ENCODE data around the gene TBX20.

TBX20 gene, protein sequence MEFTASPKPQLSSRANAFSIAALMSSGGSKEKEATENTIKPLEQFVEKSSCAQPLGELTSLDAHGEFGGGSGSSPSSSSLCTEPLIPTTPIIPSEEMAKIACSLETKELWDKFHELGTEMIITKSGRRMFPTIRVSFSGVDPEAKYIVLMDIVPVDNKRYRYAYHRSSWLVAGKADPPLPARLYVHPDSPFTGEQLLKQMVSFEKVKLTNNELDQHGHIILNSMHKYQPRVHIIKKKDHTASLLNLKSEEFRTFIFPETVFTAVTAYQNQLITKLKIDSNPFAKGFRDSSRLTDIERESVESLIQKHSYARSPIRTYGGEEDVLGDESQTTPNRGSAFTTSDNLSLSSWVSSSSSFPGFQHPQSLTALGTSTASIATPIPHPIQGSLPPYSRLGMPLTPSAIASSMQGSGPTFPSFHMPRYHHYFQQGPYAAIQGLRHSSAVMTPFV

GRCh38 chr7:35253710-35254495 is at the start of gene TBX20:
TBX20 (minus strand) TSS chr7:35254100; CDS start chr7:35253620, 480 bp downstream.
- no peak for DNase-seq

GRCh38 chr7:35289376-35289775 is 35.5 kb upstream of the TBX20 start:
- DNase-seq: no peak

DNA sequence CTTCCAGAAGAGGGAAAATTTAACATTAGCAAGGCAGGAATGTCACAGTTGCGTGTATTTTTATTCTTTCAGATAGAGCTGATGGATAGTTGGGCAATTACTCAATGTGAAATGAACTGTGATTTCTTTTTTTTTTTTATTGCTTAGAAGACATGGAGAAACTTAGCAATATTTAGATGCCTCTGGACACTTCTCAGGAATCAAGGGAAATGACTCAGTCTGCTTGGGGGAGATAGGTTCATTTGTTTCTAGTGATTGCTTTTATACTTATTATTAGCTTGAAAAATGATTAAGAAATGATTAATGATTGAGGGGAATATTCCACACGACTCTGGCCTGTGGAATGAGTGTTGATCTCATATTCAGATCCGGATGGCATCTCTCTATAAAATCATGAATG is 33.1 kb upstream of the TBX20 start:
- DNase-seq: no peak

DNA sequence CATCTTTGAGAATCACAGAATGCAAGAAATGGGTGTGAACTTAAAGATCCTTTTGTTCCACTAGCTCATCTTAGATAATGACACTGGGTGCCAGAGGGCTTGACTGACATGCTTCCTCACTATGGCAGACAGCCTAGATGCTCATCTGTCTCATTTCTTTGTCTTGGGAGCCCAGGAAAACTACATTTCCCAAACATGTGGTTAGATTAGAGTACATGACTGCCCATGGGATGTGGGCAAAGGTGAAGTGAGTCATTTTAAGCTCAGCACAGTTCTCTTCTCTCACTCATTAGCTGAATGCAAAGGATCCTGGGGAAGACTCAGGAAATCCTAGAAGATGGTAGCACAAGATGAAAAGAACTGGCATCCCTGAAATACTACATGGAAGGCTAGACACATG is 32.5 kb upstream of the TBX20 start:
- DNase-seq: no peak

DNA sequence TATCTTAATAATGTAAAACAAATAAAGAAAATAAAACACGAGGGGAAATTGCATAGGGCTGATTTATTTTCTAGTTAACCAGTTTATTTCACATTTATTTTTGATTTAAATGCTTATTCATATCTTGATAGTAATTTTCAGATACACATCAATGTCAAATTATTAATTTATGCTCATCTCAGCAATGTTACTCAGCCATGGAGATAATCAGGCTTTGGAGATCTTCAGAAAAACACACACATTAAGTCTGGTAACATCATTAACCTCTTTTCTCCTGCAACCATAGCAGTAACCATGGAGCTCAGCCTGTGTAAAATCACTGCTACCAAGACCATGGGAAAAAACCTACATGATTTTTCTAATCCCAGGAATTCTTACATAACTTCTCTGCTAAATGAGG is 31.9 kb upstream of the TBX20 start:
- DNase-seq: no peak

DNA sequence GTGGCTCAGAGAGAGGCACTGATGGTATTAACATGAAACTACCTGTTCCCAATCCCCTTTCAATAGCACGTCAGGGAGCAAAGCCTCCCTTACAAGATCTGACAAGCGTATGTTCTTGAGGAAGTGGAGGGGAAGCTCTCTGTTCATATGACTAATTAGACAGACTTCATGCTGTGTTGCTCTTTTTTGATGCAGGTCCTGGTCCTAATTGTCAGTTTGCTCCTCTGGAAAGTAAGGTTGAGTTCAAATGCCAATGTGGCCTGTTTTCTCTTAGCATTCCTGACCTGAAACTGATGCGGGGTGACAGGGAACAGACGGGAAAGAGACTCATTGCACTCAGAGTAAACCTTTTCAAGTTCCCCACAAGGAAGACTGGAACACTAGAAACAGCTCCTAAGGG is 27.0 kb upstream of the TBX20 start:
- no peak for DNase-seq

GRCh38 chr7:35277359-35277758 is 23.5 kb upstream of the TBX20 start:
- no peak for DNase-seq

DNA sequence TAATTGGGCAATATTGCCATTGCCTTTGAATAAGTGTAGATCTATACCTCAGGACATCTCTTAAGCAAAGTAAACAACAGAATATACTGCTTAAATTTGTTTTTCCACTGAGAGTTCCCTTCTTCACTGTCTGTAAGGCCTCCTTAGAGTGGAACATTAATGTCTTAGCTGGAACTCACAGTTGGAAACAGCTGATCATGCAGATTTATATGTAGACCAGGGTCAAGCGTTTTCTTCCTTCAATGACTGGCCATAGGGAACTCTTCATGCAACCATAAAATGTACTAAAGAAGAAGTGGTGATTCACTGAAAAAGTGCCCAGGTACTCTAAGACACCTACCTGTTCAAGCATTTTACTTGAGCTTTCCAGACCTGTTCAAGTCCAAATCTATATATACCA is 18.3 kb upstream of the TBX20 start:
- DNase-seq: no peak

- DNase-seq: no peak
Measured at GRCh38 chr7:35268953-35269352, 15.1 kb upstream of the TBX20 start.

- DNase-seq: no peak
Measured at GRCh38 chr7:35267411-35267810, 13.5 kb upstream of the TBX20 start.

DNA sequence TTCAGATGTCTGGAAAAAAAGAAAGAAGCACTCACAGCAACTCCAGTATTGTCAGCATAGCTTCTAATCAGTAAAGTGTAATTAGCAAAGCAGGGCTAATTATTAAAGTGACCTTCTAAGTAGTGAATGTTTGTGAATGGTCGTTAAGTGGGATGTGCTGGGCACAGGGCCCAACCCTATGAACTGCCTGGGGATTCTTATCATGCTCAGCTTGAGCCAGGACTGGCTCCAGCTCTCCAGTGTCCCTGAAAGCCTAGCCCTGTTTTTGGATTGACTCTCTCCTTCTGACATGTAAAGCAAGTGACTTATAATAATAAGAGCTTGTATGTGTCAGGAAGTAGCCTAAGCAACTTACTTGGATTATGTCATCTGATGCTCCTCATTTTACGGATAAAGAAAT is 9.5 kb upstream of the TBX20 start:
- DNase-seq: no peak

GRCh38 chr7:35261476-35262285 is 7.8 kb upstream of the TBX20 start:
- DNase-seq: no peak

GRCh38 chr7:35261041-35261440 is 7.1 kb upstream of the TBX20 start:
- no peak for DNase-seq

- DNase-seq: no peak
Measured at GRCh38 chr7:35260246-35260645, 6.3 kb upstream of the TBX20 start.

- DNase-seq: no peak
Measured at GRCh38 chr7:35259523-35259908, 5.6 kb upstream of the TBX20 start.

DNA sequence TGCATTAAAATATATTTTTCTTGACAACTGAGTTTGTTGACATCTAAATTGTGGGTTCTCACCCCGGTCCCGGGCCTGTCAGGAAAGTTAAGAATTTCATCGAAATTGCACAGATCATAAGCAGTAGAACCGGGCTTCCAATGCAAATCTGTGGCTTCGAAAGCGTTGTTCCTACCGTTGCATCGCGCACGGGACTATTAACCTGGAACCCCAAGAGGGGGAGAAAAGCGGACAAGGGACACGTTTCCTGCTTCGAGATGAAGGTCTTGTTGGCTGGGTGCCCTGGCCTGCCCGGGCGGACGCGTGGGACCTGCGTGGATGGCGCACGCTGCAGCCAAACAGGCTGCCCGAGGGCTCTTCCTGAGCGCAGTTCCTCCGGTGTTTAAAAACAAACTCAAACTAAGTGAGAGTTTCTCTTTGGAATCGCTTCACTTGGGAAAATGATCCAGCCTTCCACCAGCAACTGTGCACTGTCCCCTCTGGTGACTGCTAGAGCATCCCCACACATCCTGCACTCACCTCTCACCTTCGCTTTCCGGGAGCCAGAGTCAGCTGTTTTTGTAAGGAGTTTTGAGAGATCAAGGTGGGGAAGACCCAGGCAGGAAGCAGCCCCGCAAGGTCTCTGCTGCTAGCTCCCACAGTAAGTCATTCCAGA is 5.1 kb upstream of the TBX20 start:
- DNase-seq: no peak

DNA sequence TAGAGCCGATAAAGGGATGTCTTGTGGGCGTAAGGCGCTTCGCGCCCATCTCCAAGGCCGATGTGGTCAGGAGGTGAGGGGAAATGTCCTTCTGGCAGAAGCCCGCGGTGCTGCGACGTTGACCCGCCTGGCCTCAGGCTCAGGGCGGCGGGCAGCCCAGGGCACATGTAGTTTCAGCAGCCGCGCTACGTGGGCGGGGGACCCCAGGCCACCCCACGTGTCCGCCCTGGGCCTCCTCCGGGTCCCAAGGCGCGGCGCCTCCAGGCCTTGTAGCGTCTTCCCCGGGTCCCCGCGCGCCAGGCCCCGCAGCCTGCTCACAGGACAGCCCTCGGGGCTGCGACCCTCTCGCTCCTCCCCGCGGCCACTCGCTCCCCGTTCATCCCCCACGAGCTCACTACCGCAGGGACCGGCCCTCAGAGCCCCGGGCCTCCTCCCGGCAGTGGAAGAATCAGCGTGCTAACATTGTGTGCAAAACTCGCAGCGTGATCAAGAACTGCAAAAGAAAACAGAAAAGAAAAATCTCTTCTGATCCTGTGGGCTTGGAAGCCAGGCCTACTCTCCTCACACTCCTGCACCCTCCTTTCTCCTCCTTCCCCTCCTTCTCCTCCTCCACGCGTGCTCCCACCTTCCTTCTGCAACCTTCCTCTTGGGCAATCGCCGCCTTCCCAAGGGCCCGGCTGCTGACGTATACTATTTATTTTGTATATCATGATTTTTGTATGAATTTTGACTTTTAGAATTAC is 4.4 kb upstream of the TBX20 start:
- DNase-seq: no peak

DNA sequence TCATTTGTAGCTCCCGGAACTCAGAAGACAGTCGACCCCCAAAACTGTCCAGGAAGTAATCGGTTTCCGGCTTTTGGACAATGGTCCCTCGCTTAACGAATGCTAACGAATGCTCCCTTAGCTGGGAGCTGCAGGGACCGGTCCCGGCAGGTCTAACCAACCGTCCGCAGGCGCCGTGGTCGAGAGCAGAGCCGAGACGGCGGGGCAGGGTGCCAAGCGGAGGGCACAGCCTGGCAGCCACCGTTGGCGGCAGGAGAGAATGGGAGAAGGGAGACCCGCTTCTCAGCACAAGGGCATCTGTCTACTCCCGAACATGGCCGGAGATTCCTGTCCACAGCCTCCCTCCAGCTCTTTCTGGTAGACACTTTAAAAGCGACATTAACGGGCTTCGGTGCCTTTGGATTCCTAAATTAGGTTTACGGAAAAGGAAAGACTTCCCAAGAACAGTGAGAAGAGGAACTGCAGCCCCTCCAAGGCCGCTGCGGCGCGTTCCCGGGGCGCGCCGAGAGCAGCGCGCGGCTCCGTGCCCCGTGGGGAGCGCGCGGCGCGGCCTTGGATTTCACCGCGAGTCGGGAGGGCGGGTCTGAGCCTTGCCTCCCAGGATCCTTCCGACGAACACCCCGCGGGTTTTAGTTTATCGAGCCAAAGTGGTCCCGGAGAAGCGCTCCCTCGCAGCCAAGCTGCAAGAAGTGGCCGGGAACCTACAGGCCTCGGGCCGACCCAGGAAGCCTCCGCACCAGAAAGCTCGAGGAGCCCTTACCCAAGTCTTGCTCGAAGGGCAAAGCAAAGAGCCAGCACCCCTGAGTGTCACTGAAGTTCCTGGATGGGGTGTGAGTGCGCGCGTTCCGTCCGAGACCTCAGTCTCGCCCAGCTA is 3.6 kb upstream of the TBX20 start:
- DNase-seq: no peak

DNA sequence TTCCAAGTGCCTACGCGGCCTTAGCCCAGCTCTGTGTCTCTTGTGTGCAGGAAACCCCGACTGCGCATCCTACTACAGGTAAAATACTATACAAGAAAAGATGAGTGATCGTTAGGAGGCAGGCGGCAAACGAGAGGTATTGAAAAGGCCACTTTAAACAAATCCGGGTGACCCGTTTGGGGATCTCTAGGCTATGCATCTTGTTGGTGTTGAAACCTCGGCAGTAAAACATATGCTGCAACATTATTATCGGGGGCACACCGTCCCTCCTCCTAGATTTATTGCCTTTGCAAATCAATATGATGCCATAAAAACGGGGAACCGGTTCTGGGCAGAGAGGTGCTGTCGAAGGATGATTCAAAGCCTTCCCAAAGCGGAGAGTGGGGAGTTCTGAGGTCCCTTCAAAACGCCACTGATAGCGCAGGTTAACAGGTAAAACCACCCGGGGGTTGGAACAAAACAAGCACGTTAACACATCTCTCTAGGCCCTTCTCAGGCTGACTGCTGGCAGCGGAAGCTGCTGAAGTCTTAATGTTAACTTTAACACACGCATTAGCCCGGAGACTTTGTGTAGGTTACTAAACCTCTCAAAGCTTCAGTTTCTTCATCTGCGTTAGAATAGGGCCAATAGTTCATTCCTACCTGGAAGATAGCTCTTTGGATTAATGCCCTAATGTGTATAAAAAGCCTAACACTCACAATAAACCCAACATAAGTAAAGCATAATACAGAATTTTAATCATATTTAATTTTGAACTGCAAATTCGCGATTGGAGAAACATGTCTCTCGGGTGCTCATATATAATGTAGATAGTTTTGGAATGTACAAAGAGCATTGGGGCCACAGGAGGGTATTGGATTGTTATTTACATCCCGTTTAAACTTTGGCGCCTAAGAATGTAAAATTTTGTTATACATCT is 2.6 kb upstream of the TBX20 start:
- DNase-seq: no peak

Data from activated gamma-delta T cell treated with Interleukin-2 at 50 U/mL for 16 hours (primary cell).